ENCODE measurements around the gene MED17. TPM values are rescaled to one million over a fixed set of nuclear protein-coding genes. Genes with fewer than 3 reads are reported as not detected.
A peak's percentile ranks its signal among the peaks of the same experiment; 100 is the strongest.

Gene MED17, protein sequence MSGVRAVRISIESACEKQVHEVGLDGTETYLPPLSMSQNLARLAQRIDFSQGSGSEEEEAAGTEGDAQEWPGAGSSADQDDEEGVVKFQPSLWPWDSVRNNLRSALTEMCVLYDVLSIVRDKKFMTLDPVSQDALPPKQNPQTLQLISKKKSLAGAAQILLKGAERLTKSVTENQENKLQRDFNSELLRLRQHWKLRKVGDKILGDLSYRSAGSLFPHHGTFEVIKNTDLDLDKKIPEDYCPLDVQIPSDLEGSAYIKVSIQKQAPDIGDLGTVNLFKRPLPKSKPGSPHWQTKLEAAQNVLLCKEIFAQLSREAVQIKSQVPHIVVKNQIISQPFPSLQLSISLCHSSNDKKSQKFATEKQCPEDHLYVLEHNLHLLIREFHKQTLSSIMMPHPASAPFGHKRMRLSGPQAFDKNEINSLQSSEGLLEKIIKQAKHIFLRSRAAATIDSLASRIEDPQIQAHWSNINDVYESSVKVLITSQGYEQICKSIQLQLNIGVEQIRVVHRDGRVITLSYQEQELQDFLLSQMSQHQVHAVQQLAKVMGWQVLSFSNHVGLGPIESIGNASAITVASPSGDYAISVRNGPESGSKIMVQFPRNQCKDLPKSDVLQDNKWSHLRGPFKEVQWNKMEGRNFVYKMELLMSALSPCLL
- 20.4 and 23.7 TPM in 2 replicates for total RNA-seq

- Histone ChIP-seq H3K36me3 (ENCODE audit: control insufficient read depth, insufficient read depth, low read length) (peaks cover 2% of the 10 kb centered on the region), H3K27me3 (ENCODE audit: control insufficient read depth, insufficient read depth, low read length) (no peaks in the 10 kb centered on the region), H3K4me3 (ENCODE audit: low read depth, low read length) (peak within 1 kb of the TSS; percentile 87)
- FAIRE-seq (no peak), DNase-seq (ENCODE audit: low read depth) (peak; percentile 86)
- TF ChIP-seq, protein P1, sequence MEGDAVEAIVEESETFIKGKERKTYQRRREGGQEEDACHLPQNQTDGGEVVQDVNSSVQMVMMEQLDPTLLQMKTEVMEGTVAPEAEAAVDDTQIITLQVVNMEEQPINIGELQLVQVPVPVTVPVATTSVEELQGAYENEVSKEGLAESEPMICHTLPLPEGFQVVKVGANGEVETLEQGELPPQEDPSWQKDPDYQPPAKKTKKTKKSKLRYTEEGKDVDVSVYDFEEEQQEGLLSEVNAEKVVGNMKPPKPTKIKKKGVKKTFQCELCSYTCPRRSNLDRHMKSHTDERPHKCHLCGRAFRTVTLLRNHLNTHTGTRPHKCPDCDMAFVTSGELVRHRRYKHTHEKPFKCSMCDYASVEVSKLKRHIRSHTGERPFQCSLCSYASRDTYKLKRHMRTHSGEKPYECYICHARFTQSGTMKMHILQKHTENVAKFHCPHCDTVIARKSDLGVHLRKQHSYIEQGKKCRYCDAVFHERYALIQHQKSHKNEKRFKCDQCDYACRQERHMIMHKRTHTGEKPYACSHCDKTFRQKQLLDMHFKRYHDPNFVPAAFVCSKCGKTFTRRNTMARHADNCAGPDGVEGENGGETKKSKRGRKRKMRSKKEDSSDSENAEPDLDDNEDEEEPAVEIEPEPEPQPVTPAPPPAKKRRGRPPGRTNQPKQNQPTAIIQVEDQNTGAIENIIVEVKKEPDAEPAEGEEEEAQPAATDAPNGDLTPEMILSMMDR (IDR thresholded peaks at IDR 0.05; ENCODE audit: insufficient read depth, low read length, severe bottlenecking), result peak; percentile 59
Observed at GRCh38 chr11:93784145-93784934, at the start of gene MED17. MED17 (plus strand) TSS chr11:93784282; CDS start chr11:93784514, 232 bp downstream.

- FAIRE-seq (no peak), DNase-seq (ENCODE audit: low read depth) (no peak)
- Histone ChIP-seq H3K27me3 (ENCODE audit: control insufficient read depth, insufficient read depth, low read length) (no peaks in the 10 kb centered on the region), H3K36me3 (ENCODE audit: control insufficient read depth, insufficient read depth, low read length) (peaks cover 21% of the 10 kb centered on the region), H3K4me3 (ENCODE audit: low read depth, low read length) (no peak overlapping the region)
- TF ChIP-seq, protein P1 (IDR thresholded peaks at IDR 0.05; ENCODE audit: insufficient read depth, low read length, severe bottlenecking), result no peak
Observed at GRCh38 chr11:93734427-93735222, 49.5 kb upstream of the MED17 start.

GRCh38 chr11:93735627-93736026 lies 48.5 kb upstream of the MED17 start:
- FAIRE-seq (no peak), DNase-seq (ENCODE audit: low read depth) (no peak)
- H3K27me3 ChIP-seq (ENCODE audit: control insufficient read depth, insufficient read depth, low read length), result no peaks in the 10 kb centered on the region
- no peak overlapping the region for H3K4me3 ChIP-seq (ENCODE audit: low read depth, low read length)
- peaks cover 25% of the 10 kb centered on the region for H3K36me3 ChIP-seq (ENCODE audit: control insufficient read depth, insufficient read depth, low read length)
- TF ChIP-seq, protein P1 (IDR thresholded peaks at IDR 0.05; ENCODE audit: insufficient read depth, low read length, severe bottlenecking), result no peak

DNA sequence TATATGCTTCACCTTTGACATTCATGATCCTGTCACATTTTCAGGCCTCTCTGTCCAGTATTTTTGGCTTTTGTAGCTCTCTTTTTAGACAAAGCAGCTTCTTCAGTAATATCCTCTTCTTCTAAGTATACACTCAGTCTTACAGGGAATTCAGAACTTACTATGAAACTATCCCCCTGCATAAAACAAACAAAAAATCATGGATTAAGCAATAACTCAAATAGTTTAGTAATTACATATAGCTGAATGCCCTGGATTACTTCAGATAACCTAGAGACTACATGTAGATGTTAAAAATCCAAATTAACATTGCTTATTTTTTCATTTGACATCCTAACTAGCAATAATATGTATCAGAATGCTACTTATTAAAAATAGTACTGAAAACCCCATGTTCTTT lies 48.0 kb upstream of the MED17 start:
- H3K36me3 ChIP-seq (ENCODE audit: control insufficient read depth, insufficient read depth, low read length), result peaks cover 25% of the 10 kb centered on the region
- DNase-seq (ENCODE audit: low read depth) (peak; percentile 21), FAIRE-seq (no peak)

More for the DNA sequence above, 48.0 kb upstream of the MED17 start:
- H3K4me3 ChIP-seq (ENCODE audit: low read depth, low read length), result no peak overlapping the region
- no peaks in the 10 kb centered on the region for H3K27me3 ChIP-seq (ENCODE audit: control insufficient read depth, insufficient read depth, low read length)
- TF ChIP-seq, protein P1 (IDR thresholded peaks at IDR 0.05; ENCODE audit: insufficient read depth, low read length, severe bottlenecking), result no peak
